GM12875 (cell line): ENCODE results near the gene SELENOW.

Experiments used
- H3K4me3 ChIP-seq: one replicate; pipeline ENCODE4 v1.5.1; 2011; ENCODE audit warnings: low read depth, low read length, control low read depth
- TF ChIP-seq, protein P1 (sequence below): IDR thresholded peaks from 2 replicates; pipeline ENCODE4 v1.5.1; 2011; ENCODE audit warnings: low read depth, mild to moderate bottlenecking, control low read depth, inconsistent platforms, low read length, moderate library complexity, borderline replicate concordance; ENCODE audit not compliant: insufficient read depth

SELENOW gene

DNA sequence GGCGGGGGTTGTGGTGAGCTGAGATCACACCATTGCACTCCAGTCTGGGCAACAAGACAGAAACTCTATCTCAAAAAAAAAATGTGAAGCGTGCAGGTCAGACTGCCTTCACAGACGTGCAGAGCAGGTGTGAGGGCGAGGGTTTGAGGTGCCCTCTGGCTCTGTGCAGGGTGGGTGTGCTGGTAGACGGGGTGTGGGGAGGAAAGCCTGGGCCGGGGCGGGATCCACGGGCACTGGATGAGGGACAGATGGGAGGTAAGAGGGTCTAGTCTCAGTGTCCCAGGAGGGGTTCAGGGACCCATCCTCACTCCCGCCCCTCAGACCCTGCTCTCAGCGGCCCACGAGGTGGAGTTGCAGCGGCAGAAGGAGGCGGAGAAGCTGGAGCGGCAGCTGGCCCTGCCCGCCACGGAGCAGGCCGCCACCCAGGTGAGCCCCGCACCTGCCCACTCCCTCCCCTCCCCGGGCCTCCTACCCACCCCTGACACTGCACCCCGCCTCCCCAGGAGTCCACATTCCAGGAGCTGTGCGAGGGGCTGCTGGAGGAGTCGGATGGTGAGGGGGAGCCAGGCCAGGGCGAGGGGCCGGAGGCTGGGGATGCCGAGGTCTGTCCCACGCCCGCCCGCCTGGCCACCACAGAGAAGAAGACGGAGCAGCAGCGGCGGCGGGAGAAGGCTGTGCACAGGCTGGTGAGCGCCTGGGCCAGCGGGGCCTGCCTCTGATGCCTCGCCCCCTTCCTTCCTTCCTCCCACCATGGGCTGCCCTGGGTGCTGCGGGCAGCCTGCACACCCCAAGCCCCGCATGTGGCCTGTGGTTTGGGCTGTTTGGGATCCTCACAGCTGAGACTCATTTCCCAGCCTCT, 24.1 kb upstream of the SELENOW start:
- H3K4me3 ChIP-seq, result no peak overlapping the region
- TF ChIP-seq, protein P1, sequence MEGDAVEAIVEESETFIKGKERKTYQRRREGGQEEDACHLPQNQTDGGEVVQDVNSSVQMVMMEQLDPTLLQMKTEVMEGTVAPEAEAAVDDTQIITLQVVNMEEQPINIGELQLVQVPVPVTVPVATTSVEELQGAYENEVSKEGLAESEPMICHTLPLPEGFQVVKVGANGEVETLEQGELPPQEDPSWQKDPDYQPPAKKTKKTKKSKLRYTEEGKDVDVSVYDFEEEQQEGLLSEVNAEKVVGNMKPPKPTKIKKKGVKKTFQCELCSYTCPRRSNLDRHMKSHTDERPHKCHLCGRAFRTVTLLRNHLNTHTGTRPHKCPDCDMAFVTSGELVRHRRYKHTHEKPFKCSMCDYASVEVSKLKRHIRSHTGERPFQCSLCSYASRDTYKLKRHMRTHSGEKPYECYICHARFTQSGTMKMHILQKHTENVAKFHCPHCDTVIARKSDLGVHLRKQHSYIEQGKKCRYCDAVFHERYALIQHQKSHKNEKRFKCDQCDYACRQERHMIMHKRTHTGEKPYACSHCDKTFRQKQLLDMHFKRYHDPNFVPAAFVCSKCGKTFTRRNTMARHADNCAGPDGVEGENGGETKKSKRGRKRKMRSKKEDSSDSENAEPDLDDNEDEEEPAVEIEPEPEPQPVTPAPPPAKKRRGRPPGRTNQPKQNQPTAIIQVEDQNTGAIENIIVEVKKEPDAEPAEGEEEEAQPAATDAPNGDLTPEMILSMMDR, result no peak

DNA sequence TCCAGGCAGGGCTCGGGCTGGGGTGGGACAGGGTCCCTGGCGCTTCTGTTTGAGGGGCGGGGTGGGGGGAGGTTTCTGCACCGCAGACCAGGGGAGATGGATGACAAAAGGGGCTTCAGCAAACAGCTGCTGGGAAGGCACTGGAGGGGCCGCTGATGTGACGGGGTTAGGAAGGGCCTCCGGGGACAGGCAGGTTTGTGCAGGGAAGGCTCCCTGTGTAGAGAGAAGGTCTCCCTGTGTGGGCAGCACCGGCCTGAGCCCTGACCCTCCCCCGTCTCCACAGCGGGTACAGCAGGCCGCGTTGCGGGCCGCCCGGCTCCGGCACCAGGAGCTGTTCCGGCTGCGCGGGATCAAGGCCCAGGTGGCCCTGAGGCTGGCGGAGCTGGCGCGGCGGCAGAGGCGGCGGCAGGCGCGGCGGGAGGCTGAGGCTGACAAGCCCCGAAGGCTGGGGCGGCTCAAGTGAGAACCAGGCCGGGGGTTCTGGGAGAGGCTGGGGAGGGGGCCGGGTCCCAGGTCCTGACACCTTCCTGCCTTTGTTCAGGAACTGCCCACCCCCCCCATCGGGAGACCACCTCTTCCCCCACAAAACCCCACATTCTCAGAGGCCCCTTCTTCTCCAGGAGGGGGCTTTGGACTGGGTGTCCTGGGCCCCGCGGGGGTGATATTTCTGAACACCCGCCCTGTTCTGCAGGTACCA, 23.3 kb upstream of the SELENOW start:
- TF ChIP-seq, protein P1, result no peak
- no peak overlapping the region for H3K4me3 ChIP-seq

DNA sequence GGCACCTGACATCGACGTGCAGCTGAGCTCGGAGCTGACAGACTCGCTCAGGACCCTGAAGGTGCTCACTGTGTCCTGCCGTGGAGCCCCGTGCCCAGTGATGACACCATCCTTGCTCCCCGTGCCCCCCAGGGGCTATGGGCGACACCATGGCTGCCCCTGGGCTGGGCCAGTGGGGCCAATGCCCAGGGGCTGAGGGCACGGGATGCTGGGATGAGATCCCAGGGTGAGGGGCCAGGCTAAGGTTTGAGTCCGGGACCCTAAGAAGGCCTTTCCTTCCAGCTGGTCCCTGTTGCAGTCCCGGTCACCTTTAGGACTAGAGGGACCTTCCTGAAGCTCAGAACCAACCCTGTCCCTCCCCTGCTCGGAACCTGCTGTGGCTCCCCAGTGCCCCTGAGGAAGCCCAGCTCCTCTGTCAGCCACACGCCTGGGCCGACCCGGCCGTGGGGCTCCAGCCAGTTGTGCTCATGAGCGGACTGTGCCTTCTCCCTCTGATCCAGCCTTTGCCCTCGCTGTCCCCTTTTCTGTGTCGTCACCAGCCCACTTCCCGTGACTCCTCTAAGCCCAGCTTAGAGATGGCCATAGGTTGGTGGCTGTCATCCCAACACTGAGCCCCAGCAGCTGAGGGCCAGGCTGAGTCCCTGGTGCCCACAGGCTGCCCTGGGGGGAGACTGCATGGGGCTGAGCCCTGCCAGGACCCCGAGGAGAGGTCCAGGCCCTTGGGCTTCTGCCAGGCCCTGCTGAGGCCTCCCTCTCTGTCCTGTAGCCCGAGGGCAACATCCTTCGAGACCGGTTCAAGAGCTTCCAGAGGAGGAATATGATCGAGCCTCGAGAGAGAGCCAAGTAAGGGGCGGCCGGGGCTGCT, 22.5 kb upstream of the SELENOW start:
- TF ChIP-seq, protein P1, result no peak
- no peak overlapping the region for H3K4me3 ChIP-seq

DNA sequence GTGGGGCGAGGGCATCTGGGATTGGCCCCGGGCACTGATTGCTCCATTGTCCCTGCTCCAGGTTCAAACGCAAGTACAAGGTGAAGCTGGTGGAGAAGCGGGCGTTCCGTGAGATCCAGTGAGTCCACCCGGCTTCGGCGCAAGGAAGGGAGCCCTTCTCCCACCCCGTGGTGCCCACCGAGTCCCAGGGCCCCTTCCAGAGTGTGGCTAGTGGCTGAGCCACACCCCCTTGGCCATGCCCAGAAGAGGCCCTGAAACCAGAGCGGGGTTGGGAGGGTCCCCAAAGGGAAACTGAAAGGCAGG, 21.9 kb upstream of the SELENOW start:
- no peak overlapping the region for H3K4me3 ChIP-seq
- TF ChIP-seq, protein P1, result no peak

DNA sequence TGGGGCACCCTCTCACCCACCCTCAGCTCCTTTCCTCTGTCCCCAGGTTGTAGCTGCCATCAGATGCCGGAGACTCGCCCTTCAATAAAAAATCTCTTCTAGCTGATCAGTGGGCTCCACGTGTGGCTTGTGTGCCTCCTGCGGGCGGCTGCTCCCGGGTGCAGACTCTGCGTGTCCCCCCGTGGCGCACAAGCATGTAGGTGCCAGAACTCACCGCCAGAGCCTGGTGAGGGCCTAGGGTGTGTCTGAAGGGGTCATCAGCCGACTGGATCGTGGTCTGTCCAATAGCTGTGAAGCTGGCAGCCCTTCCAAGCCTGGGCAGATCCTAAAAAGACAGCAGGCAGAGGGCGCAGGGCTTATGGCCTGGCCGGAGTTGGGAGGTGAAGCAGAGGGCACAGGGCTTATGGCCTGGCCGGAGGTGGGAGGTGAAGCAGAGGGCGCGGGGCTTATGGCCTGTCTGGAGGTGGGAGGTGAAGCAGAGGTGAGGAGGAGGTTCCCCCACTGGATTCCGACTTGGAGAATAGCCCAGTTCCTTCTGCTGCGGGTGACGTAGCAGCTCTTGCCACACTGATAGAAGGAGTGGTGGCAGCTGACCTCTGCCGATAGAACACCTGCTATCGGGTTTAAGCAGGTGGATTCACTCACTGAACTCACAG, 21.4 kb upstream of the SELENOW start:
- no peak overlapping the region for H3K4me3 ChIP-seq
- TF ChIP-seq, protein P1, result no peak

DNA sequence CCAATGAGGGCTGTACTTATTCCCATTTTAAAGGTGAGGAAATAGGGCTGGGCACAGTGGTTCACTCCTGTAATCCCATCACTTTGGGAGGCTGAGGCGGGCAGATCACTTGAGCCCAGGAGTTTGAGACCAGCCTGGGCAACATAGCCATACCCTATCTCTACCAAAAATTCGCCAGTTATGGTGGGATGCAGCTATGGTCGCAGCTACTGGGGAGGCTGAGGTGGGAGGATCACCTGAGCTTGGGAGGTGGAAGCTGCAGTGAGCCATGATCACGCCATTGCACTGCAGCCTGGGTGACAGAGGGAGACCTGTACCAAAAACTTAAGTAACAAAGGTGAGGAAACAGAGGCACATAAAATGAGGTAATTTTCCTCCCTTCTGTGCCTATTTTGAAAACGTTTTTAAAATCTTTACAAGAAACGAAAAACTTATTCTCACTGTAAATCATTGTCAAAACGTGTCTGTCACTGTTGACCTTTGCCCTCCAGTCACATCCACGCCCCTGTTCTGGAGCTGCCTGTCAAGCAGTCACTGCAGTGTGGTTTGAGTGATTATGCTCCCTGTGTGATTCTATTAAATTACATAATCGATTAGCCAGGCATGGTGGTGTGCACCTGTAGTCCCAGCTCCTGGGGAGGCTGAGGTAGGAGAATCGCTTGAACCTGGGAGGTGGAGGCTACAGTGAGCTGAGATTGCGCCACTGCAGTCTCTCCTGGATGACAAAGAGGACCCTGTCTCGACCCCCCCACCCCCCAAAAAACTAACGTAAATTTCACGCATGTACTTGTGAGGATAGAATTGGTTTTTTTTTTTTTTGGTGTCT, 20.7 kb upstream of the SELENOW start:
- TF ChIP-seq, protein P1, result no peak

More for the DNA sequence above, 20.7 kb upstream of the SELENOW start:
- no peak overlapping the region for H3K4me3 ChIP-seq
